ENCODE results near the gene C3orf33.
"Not testable (repeated sequence)": the region's sequence is repeated elsewhere in the genome, so short reads cannot be mapped to it uniquely, and the experiment has no call there.

C3orf33 gene, protein sequence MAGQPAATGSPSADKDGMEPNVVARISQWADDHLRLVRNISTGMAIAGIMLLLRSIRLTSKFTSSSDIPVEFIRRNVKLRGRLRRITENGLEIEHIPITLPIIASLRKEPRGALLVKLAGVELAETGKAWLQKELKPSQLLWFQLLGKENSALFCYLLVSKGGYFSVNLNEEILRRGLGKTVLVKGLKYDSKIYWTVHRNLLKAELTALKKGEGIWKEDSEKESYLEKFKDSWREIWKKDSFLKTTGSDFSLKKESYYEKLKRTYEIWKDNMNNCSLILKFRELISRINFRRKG

GRCh38 chr3:155805802-155806618 is at the start of gene C3orf33:
C3orf33 (minus strand) TSS chr3:155806278; CDS start chr3:155806252, 26 bp downstream.
- DNase-seq (ENCODE audit: low read depth in 1 of 2, low spot score in 1 of 2): peak; percentile 61 to 69

DNA sequence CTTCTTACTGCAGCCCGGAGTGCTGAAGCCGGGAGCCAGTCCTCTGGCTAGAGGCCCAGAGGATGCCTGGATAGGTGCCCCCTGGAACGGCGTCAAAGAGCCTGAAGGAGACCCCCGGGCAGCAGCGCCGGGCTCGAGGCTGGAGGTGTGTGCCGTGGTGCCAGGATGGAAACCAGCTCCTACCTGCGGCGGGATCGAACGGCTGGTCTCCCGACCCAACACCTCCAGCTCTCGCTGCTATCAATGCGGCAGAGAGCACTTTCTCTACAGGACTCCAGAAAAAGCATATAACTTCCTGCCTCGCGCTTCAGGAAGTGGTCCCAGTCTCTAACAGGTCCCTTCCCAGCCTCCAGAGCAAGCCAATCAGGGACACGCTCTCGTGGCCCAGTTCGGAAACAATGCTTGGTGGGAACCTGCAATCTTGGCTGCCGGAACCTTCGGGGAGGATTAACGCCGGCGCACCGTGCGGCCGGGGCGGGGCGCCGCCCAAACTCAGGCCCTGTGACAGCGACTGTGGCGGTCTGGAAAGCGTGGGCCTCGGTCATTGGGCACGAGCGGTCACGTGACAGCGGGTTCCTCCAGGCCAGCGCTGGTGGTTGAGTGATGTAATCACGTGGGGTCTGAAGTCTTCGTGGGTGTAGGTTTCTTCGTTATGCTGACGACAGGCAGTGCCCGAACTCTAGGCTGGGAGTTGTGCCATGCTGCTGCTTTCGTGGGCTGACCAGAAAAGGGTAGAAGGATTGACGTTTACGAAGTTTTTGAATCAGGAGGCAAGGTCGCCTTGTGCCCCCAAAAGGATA is 48.3 kb upstream of the C3orf33 start, which contains the start of gene SLC33A1:
TSS of gene SLC33A1 (minus strand) at position 287 of the 800 bp plus-strand sequence. CDS start 430 bp downstream, outside the sequence.
- DNase-seq (ENCODE audit: low read depth in 1 of 2, low spot score in 1 of 2): peak; percentile 95 to 97

DNA sequence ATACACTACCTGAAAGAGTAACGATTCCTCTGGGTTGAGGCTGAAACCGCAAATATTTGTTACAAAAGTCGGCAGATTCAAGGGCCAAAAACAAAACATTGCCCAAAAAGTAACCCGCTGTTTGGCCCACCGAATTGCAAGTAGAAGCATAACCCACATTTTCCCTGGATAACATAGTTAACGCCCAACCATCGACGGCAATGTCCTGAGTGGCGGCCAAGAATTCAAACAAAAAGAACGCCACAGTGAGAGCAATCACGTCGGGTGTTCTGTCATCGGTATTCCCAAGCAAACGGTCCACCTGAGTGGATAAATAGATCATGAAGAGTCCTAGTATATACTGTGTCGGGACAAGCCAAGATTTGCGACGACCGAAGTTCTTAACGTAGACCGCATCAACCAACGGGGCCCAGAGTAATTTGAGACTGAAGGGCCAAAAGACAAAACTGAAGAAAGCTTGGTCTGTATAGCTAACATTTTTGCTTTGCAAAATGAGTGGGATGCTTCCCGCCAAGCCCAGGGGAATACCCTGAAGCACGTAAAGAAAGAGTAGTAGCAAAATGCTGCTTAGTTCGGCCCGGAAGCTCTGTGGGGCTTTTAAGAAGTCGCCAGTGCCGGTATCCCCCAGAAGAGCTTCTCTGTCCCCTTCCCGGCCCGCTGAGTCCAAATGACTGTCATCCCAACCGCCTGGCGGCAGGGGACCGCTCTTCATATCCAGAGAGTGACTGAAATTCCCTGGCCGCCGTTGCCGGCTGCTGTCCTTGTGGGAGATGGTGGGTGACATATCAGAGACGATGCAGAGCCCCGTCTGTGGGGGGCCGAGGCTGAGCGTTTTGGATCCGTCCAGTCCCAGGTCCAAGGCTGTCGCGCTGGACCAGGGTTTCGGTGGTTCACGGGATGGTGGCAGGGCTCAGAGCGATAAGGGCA is 47.4 kb upstream of the C3orf33 start:
- DNase-seq (ENCODE audit: low read depth in 1 of 2, low spot score in 1 of 2): peak; percentile 6 to 8

DNA sequence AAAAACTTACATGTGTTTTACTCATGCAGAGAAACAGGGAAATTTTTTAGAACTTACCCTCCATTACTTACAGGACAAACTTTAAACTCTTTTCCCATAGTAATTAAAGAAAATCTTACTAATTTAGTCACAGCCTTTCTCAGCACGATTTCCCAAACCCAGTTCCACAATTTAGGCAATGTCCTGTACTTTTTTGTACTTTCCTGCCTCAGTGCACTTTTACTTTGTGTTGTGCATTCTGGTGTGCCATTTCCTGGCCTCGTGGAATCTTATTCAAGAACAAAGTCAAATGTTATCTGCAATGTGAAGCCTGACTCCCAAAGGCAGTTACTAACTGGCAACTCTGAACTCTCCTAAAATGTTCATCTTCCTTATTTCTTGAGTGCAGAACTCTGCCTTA is 46.3 kb upstream of the C3orf33 start:
- no peak for DNase-seq (ENCODE audit: low read depth in 1 of 2, low spot score in 1 of 2)

GRCh38 chr3:155849404-155849803 is 43.3 kb upstream of the C3orf33 start:
- not testable (repeated sequence) for DNase-seq (ENCODE audit: low read depth in 1 of 2, low spot score in 1 of 2)

DNA sequence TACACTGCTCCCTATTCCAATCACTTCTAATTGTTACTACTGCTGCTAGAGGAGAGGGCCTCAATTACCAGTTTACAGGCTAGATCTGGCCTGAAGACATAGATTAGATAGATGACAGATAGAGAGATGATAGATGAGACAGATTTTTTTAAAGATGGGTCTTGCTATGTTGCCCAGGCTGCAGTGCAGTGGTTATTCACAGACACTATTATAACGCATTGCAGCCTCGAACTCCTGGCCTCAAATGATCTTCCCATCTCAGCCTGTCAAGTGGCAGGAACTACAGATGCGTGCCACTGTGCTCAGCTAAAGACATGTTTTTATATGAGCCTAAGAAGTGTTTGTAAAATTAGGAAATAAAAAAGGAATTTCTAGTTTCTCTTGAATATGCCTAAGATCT is 41.9 kb upstream of the C3orf33 start:
- no peak for DNase-seq (ENCODE audit: low read depth in 1 of 2, low spot score in 1 of 2)

GRCh38 chr3:155846119-155846518 is 40.0 kb upstream of the C3orf33 start:
- DNase-seq (ENCODE audit: low read depth in 1 of 2, low spot score in 1 of 2): no peak

DNA sequence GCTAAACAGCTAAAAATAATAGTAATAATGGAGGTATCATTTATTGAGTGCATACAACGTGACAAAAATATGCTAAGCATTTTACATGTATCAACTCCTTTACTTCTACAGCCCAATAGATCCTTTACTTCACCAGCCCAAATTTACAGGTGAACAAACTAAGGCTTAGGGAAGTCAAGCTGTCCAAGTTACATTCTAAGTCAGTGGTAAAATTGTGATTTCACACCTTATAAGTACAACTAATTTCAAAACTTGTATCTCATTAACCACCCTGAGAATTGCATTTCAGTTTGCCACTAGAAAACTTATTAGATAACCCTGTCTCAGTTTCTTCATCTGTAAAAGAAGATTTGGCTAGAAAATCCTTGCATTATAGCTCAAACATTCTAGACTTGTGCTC is 37.5 kb upstream of the C3orf33 start:
- no peak for DNase-seq (ENCODE audit: low read depth in 1 of 2, low spot score in 1 of 2)

GRCh38 chr3:155835341-155836071 is 29.4 kb upstream of the C3orf33 start:
- no peak for DNase-seq (ENCODE audit: low read depth in 1 of 2, low spot score in 1 of 2)

- DNase-seq (ENCODE audit: low read depth in 1 of 2, low spot score in 1 of 2): not testable (repeated sequence)
These were observed 22.5 kb upstream of the C3orf33 start for GRCh38 chr3:155828490-155829098.

DNA sequence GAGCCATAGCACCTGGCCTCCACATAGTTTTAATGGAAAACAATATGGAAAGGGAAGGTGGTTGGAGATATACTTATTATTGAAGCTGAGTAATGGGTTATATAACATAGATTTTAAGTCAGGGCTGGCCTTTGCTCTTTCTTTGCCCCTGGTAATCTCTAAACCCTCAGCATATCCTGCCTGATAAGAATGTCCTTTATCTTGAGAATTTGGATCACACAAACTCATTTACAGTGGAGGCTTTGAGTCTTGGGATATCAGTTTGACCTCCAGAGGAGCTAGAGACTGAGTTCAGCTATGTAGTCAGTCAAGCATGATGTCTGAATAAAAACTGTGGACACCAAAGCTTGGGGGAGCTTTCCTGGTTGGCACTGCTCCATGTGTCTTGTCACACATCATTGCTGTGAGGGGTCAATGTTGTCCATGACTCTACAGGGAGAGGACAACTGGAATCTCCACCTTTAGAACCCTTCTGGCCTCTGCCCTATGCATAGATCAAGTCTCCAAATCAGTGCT is 9.0 kb upstream of the C3orf33 start:
- no peak for DNase-seq (ENCODE audit: low read depth in 1 of 2, low spot score in 1 of 2)

DNA sequence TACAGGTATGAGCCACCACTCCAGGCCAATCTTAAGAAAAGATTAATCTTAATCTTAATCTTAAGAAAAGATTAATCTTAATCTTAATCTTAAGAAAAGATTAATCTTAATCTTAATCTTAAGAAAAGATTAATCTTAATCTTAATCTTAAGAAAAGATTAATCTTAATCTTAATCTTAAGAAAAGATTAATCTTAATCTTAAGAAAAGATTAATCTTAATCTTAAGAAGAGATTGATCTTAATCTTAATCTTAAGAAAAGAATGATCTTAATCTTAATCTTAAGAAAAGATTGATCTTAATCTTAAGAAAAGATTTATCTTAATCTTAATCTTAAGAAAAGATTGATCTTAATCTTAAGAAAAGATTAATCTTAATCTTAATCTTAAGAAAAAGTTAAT is 7.1 kb upstream of the C3orf33 start:
- not testable (repeated sequence) for DNase-seq (ENCODE audit: low read depth in 1 of 2, low spot score in 1 of 2)

DNA sequence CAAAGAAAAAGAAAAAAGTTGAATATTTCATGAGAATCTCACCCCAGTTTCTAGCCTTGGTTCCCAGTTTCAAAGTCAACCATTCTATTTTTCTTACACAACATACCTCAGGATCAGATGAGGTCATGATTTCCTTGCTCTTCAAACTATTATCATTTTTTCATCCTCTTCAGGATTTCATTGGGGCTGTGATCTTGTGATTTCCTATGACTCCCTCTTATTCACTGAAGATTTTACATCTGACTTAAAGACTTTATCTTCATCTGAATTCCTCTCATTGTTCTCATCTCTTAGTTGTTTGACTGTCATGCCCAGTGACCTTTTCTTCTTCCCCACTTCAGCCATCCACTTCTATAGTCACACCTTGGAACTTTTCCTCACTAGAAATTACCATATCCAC is 3.1 kb upstream of the C3orf33 start:
- no peak for DNase-seq (ENCODE audit: low read depth in 1 of 2, low spot score in 1 of 2)

DNA sequence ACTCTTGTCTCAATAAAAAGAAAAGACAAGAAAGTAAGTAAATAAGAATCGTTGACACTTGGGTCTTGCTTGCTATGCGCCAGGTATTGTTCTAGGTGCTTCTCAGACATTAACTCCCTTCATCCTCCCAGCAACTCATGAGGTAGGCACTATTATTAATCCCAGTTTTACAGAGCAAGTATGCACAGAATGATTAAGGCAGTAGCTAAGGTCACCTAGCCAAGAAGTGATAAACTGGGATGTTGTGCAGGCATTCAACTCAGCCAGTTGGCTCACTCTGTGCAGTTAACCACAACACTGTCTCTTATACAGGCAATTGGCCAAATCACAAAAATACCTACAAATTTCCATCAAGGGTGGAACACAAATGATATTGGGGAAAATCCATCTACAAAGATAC is 1.7 kb upstream of the C3orf33 start:
- no peak for DNase-seq (ENCODE audit: low read depth in 1 of 2, low spot score in 1 of 2)

DNA sequence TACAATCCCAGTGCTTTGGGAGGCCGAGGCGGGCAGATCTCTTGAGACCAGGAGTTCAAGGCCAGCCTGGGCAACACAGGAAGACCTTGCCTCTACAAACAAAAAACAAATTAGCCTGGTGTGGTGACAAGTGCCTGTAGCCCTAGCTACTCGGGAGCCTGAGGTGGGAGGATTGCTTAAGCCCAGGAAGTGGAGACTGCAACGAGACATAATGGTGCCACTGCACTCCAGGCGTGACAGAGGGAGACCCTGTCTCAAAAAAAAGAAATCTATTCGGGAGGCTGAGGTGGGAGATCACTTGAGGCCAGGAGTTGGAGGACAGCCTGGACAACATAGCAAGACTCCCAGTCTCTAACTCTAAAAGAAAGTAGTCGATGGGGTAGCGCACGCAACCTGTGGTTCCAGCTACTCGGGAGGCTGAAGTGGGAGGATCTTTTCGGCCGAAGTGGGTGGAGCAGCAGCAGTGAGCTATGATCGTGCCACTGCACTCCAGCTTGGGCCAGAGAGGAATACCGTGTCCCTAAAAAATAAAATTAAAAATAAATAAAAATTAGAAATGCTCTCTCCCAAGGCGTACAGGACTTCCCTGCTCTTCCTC is 775 bp downstream of the C3orf33 start:
- DNase-seq (ENCODE audit: low read depth in 1 of 2, low spot score in 1 of 2): peak in 1 of 2 donors; percentile 16

DNA sequence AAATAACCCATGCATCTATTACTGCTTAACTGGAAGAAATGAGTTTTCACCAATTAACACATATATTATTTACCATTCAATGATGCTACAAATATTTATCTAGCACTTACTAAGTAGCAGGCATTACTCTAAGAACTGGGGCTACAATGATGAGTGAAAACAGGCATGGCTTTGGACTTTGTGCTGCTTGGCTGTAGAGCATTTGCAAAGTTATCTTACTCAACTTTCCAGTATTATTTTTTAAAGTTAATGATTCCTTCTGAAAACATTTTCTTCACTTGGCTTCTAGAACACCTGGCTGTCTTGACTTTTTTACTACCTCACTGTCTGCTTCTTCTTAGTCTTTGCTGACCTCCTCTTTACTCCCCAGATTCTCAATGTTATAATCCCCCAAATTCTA is 1.8 kb downstream of the C3orf33 start:
- DNase-seq (ENCODE audit: low read depth in 1 of 2, low spot score in 1 of 2): no peak

GRCh38 chr3:155792532-155792931 is 13.5 kb downstream of the C3orf33 start:
- DNase-seq (ENCODE audit: low read depth in 1 of 2, low spot score in 1 of 2): no peak

DNA sequence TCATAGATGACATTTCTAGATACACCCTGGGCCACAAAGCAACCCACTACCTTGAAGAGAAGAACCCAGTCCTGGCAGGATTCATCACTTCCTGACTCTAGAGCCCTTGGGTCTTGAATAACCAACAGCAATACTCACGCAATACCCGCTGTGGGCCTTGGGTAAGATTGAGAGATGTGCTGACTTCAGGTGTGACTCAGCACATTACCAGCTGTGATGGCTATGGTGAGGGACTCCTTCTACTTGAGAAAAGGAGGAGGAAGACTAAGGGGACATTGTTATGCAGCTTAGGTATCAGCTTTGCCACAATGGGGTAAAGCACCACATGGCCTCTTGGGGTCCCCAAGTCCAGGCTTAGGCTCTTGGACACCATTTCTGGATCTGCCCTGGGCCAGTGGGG is 14.9 kb downstream of the C3orf33 start:
- DNase-seq (ENCODE audit: low read depth in 1 of 2, low spot score in 1 of 2): no peak

All from stimulated activated CD4-positive, alpha-beta T cell treated with anti-CD3 and anti-CD28 coated beads, Interleukin-15, amount 100 ng/mL, for 1 hour (primary cell).